Measurements from ENCODE around the gene ABCD3. TPM values are rescaled to one million over a fixed set of nuclear protein-coding genes. Genes with fewer than 3 reads are reported as not detected.
A peak's percentile ranks its signal among the peaks of the same experiment; 100 is the strongest.

The ABCD3 gene
- total RNA-seq, 1 experiment from 2014 or later = 93.4 TPM

- ChIA-PET POLR2A (interaction anchor here (0.6 to 2.0 kb wide), 3 partner anchors 28 to 42 kb away, joined by 4 to 12 read pairs (median 5); no protein-coding TSS in a partner anchor), CTCF (interaction anchor here (0.7 to 1.5 kb wide), 3 partner anchors 42 to 359 kb away, joined by 3 to 6 read pairs (median 5); no protein-coding TSS in a partner anchor)
- no peak overlapping the region for H3K4me3 ChIP-seq (ENCODE audit: low read depth, low read length)
- BruUV-seq (replicated peaks) = no TSS peak
- no peaks in the 10 kb centered on the region for H3K36me3 ChIP-seq (ENCODE audit: control insufficient read depth, insufficient read depth, low read length)
- Mint-ChIP-seq H3K4me3 (ENCODE audit: unreplicated experiment) (peak overlapping the region; percentile 70), H3K9me3 (ENCODE audit: unreplicated experiment) (no peaks in the 10 kb centered on the region), H3K27ac (ENCODE audit: unreplicated experiment) (peak overlapping the region; percentile 90), H3K36me3 (ENCODE audit: insufficient read depth, unreplicated experiment) (no peaks in the 10 kb centered on the region), H3K4me1 (ENCODE audit: low read depth, unreplicated experiment) (peaks cover 20% of the 10 kb centered on the region), H3K27me3 (ENCODE audit: insufficient read depth, unreplicated experiment) (no peaks in the 10 kb centered on the region)
- H3K9me3 ChIP-seq = peaks cover 2% of the 10 kb centered on the region
- H3K27me3 ChIP-seq (replicated peaks; ENCODE audit: control insufficient read depth, insufficient read depth, low read length) = no peaks in the 10 kb centered on the region
- intact Hi-C loops (cut with micrococcal nuclease; ENCODE audit: unreplicated experiment) = loop anchor here (1.0 kb wide), 4 partner anchors 29 to 79 kb away; partner anchors contain the start of gene ABCD3
- peak; percentile 64 to 66 for DNase-seq
- H3K4me1 ChIP-seq = peaks cover 66% of the 10 kb centered on the region
- TF ChIP-seq, protein P1, sequence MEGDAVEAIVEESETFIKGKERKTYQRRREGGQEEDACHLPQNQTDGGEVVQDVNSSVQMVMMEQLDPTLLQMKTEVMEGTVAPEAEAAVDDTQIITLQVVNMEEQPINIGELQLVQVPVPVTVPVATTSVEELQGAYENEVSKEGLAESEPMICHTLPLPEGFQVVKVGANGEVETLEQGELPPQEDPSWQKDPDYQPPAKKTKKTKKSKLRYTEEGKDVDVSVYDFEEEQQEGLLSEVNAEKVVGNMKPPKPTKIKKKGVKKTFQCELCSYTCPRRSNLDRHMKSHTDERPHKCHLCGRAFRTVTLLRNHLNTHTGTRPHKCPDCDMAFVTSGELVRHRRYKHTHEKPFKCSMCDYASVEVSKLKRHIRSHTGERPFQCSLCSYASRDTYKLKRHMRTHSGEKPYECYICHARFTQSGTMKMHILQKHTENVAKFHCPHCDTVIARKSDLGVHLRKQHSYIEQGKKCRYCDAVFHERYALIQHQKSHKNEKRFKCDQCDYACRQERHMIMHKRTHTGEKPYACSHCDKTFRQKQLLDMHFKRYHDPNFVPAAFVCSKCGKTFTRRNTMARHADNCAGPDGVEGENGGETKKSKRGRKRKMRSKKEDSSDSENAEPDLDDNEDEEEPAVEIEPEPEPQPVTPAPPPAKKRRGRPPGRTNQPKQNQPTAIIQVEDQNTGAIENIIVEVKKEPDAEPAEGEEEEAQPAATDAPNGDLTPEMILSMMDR (IDR thresholded peaks at IDR 0.05; ENCODE audit: insufficient read depth in 1 of 2, low read depth in 1 of 2, low read length in 1 of 2, severe bottlenecking in 1 of 2, unreplicated experiment in 1 of 2) = no peak
Observed at GRCh38 chr1:94384485-94385265, 33.5 kb upstream of the ABCD3 start.

GRCh38 chr1:94385308-94385929, 32.8 kb upstream of the ABCD3 start:
- Mint-ChIP-seq H3K27me3 (ENCODE audit: insufficient read depth, unreplicated experiment) (no peaks in the 10 kb centered on the region), H3K27ac (ENCODE audit: unreplicated experiment) (peak overlapping the region; percentile 90), H3K36me3 (ENCODE audit: insufficient read depth, unreplicated experiment) (no peaks in the 10 kb centered on the region), H3K4me1 (ENCODE audit: low read depth, unreplicated experiment) (peaks cover 20% of the 10 kb centered on the region), H3K4me3 (ENCODE audit: unreplicated experiment) (peak overlapping the region; percentile 70), H3K9me3 (ENCODE audit: unreplicated experiment) (no peaks in the 10 kb centered on the region)
- Histone ChIP-seq H3K9me3 (peaks cover 4% of the 10 kb centered on the region), H3K4me3 (ENCODE audit: low read depth, low read length) (peak overlapping the region; percentile 9; the same call in 1 of the 2 replicates), H3K4me1 (peaks cover 66% of the 10 kb centered on the region), H3K27me3 (replicated peaks; ENCODE audit: control insufficient read depth, insufficient read depth, low read length) (no peaks in the 10 kb centered on the region), H3K36me3 (ENCODE audit: control insufficient read depth, insufficient read depth, low read length) (no peaks in the 10 kb centered on the region)
- ChIA-PET CTCF (interaction anchor here (1.5 kb wide), 1 partner anchor 49 kb away, joined by 5 read pairs; no protein-coding TSS in a partner anchor), POLR2A (interaction anchor here (2.0 kb wide), 1 partner anchor 43 kb away, joined by 12 read pairs; no protein-coding TSS in a partner anchor)
- TF ChIP-seq, protein P1 (IDR thresholded peaks at IDR 0.05; ENCODE audit: insufficient read depth in 1 of 2, low read depth in 1 of 2, low read length in 1 of 2, severe bottlenecking in 1 of 2, unreplicated experiment in 1 of 2) = no peak
- intact Hi-C loops (cut with micrococcal nuclease; ENCODE audit: unreplicated experiment) = no loop called here
- TSS peak; percentile 52 for BruUV-seq (replicated peaks)
- DNase-seq = no peak

- Mint-ChIP-seq H3K36me3 (ENCODE audit: insufficient read depth, unreplicated experiment) (no peaks in the 10 kb centered on the region), H3K4me1 (ENCODE audit: low read depth, unreplicated experiment) (peaks cover 13% of the 10 kb centered on the region), H3K27ac (ENCODE audit: unreplicated experiment) (no peak overlapping the region), H3K4me3 (ENCODE audit: unreplicated experiment) (no peak overlapping the region), H3K27me3 (ENCODE audit: insufficient read depth, unreplicated experiment) (no peaks in the 10 kb centered on the region), H3K9me3 (ENCODE audit: unreplicated experiment) (no peaks in the 10 kb centered on the region)
- no peak overlapping the region for H3K4me3 ChIP-seq (ENCODE audit: low read depth, low read length)
- peaks cover 39% of the 10 kb centered on the region for H3K4me1 ChIP-seq
- POLR2A ChIA-PET = no interaction called here
- H3K36me3 ChIP-seq (ENCODE audit: control insufficient read depth, insufficient read depth, low read length) = no peaks in the 10 kb centered on the region
- H3K27me3 ChIP-seq (replicated peaks; ENCODE audit: control insufficient read depth, insufficient read depth, low read length) = no peaks in the 10 kb centered on the region
- no TSS peak for BruUV-seq (replicated peaks)
- TF ChIP-seq, protein P1 (IDR thresholded peaks at IDR 0.05; ENCODE audit: insufficient read depth in 1 of 2, low read depth in 1 of 2, low read length in 1 of 2, severe bottlenecking in 1 of 2, unreplicated experiment in 1 of 2) = no peak
- CTCF ChIA-PET = no interaction called here
- peaks cover 4% of the 10 kb centered on the region for H3K9me3 ChIP-seq
- intact Hi-C loops (cut with micrococcal nuclease; ENCODE audit: unreplicated experiment) = no loop called here
- no peak for DNase-seq
Observed at GRCh38 chr1:94389298-94389697, 28.9 kb upstream of the ABCD3 start.

Measured in Caco-2 (cell line).